NCI-H1436 treated with DMSO at 0.1 percent for 48 hours (cell line): ENCODE data around the gene PHKB.

Experiments
- DNase-seq: peaks from one replicate; lab custom pipeline; 2025; lab: John Stamatoyannopoulos, UW

The PHKB gene

DNA sequence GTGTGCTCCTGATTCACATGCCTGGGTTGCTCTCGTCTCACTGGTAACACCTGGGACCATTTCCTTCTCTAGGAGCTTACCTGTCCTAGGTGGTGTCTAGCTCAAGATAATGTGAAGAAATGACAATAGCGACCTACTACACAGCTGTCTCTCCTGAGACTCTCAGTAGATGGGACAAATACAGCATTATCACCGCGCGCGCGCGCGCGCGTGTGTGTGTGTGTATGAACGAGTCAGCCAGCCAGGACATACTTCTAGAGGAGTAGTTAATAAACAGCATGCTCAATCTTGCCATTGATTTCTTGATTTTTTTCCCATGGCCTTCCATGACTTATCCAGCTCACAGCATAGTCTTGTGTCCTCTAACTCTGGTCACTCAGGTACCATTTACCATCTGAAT, 268.6 kb downstream of the PHKB start:
- no peak for DNase-seq

- DNase-seq: no peak
These were observed 270.1 kb downstream of the PHKB start for GRCh38 chr16:47731252-47731651.

DNA sequence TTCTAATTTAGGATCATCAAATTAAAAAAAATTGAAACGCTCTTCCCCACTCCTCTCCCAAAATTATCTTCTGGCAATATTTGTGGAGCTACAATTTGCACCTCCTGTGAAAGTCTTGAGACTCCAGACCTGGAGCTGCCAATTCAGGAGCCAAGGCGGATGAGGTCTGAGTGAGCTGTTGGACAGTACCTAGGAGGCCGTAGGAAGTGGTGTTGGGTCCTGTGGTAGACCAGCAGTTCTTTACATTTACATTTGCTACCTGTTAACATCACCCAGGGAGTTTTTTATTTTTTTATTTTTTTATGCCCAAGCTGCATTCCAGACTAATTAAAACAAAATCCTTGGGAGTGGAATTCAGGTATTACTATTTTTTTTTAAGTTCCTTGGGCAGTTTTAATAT, 271.0 kb downstream of the PHKB start:
- DNase-seq: no peak

GRCh38 chr16:47732523-47733111, 271.5 kb downstream of the PHKB start:
- DNase-seq: no peak

GRCh38 chr16:47734081-47734857, 273.1 kb downstream of the PHKB start:
- DNase-seq: no peak

DNA sequence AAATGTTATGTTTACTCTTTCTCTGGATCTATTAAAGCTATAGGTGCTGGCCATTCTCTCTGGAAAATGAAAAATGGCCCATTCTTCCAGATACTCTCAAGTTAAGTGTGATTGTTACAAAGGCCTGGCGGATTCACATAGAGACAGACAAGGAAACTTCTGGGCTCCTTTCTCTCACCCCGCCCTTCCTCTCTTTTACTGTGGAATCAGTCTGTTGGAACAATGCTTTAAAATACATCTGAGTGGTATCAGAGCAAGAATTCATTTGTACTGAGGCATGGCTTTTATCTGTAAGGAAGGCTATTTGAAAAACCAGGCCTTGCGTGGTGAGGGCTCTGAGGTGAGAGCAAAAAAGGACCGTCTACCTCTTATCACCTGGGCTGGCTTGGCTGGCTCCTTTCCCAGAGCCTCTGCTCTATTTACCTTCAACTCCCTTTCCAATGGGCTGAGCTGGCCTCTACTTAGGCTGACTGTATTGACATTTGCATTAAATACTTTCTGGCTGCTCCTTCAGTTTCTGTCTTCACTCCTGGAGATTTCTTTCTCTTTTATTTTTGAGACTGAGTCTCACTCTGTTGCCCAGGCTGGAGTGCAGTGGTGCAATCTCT, 274.0 kb downstream of the PHKB start:
- DNase-seq: no peak

GRCh38 chr16:47750371-47750770, 289.2 kb downstream of the PHKB start:
- DNase-seq: no peak
